Esophagus muscularis mucosa (tissue), 4 donors: ENCODE results near the gene CST9L. TPM values are rescaled to one million over a fixed set of nuclear protein-coding genes. Genes with fewer than 3 reads are reported as not detected.

Source experiments
- DNase-seq: peaks from one replicate; pipeline ENCODE4 v3.0.0-alpha.2; 2017; ENCODE audit errors: extremely low spot score
- H3K27ac ChIP-seq, 4 donors: fragments of 200-600 bp; sonication (generic); replicated peaks in 1 of 4; 1 replicate in 3 of 4; 2 replicates in 1 of 4; pipeline ENCODE4 v1.5.1; 2016 to 2019; ENCODE audit warnings: mild to moderate bottlenecking in 1 of 4
- H3K27me3 ChIP-seq, 4 donors: fragments of 200-600 bp; sonication (generic); one replicate each; pipeline versions ENCODE4 v1.5.1 to v1.6.0; 2016 to 2019
- H3K36me3 ChIP-seq, 4 donors: fragments of 200-600 bp; sonication (generic); one replicate each; pipeline ENCODE4 v1.5.1; 2016 to 2019
- H3K4me1 ChIP-seq, 4 donors: fragments of 200-600 bp; sonication (generic); one replicate each; pipeline ENCODE4 v1.5.1; 2016 to 2019
- H3K4me3 ChIP-seq, 4 donors: fragments of 200-600 bp; sonication (generic); 1 replicate in 2 of 4; 2 replicates in 2 of 4; pipeline ENCODE4 v1.5.1; 2016 to 2019; ENCODE audit warnings: mild to moderate bottlenecking in 4 of 4, moderate library complexity in 1 of 4
- H3K9me3 ChIP-seq, 4 donors: fragments of 200-600 bp; sonication (generic); 1 replicate in 3 of 4; 2 replicates in 1 of 4; pipeline ENCODE4 v1.5.1; 2016 to 2019
- EP300 ChIP-seq: sonication (generic); formaldehyde crosslinking; IDR thresholded peaks from one replicate; pipeline ENCODE4 v1.6.1; 2017; ENCODE audit warnings: antibody characterized with exemption
- POLR2A ChIP-seq: fragments of 450-650 bp; IDR thresholded peaks from one replicate; pipeline ENCODE4 v1.6.1; 2017; ENCODE audit warnings: antibody characterized with exemption, moderate library complexity, mild to moderate bottlenecking, low read depth
- POLR2AphosphoS5 ChIP-seq, 2 donors: sonication (generic); formaldehyde crosslinking; IDR thresholded peaks; one replicate each; pipeline ENCODE4 v1.6.1; 2017; ENCODE audit warnings: antibody characterized with exemption in 2 of 2
- WGBS: methylation state at CpG from one replicate; pipeline ENCODE4 v1.1.5; 2018; 5-methylcytosine and 5-hydroxymethylcytosine counted together
- intact Hi-C: fragments of 100-400 bp; cut with DNase I; formaldehyde crosslinking; loops from one replicate; pipeline ENCODE4 v1.15.1; 2023
- total RNA-seq, 4 donors: library from RNA; depleted of rRNA; stranded (reverse); fragments of >200 nt; gene quantifications; one replicate each; pipeline versions ENCODE4 v1.1.0 to v1.2.1, GENCODE V29; 2016
- TF ChIP-seq, protein P1 (sequence below), 3 experiments: fragments of 200-600 bp in 2 of 3; fragments of 450-650 bp in 1 of 3; sonication (generic) in 2 of 3; IDR thresholded peaks; one replicate each; pipeline ENCODE4 v1.5.1; 2017 to 2019; ENCODE audit warnings: antibody characterized with exemption in 3 of 3, mild to moderate bottlenecking in 2 of 3, moderate library complexity in 1 of 3

The CST9L gene
- total RNA-seq, 4 donors from 2014 or later = not detected

DNA sequence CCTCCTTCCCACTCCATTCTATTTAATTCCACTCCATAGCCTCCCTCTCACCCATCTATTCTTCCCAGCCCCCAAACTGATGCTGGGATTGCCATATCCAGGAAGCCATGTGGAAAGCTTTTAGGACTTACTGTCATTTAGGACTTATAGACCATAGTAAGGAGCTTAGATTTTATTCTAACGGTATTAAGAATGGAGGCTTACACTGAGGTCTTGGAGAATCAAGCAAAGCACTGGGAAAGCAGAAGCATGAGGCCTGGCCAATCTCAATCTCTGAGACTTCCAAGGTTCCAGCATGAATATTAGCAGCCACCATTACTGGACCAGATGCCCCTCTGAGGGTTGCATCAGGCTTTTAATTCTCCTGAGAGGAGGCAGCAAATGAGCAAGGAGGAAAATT, 36.0 kb upstream of the CST9L start:
- H3K9me3 ChIP-seq = no peaks in the 10 kb centered on the region
- 64% methylated on average over 1 of the region's 1 CpG for WGBS
- TF ChIP-seq, protein P1, sequence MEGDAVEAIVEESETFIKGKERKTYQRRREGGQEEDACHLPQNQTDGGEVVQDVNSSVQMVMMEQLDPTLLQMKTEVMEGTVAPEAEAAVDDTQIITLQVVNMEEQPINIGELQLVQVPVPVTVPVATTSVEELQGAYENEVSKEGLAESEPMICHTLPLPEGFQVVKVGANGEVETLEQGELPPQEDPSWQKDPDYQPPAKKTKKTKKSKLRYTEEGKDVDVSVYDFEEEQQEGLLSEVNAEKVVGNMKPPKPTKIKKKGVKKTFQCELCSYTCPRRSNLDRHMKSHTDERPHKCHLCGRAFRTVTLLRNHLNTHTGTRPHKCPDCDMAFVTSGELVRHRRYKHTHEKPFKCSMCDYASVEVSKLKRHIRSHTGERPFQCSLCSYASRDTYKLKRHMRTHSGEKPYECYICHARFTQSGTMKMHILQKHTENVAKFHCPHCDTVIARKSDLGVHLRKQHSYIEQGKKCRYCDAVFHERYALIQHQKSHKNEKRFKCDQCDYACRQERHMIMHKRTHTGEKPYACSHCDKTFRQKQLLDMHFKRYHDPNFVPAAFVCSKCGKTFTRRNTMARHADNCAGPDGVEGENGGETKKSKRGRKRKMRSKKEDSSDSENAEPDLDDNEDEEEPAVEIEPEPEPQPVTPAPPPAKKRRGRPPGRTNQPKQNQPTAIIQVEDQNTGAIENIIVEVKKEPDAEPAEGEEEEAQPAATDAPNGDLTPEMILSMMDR (IDR thresholded peaks at IDR 0.05) = no peak
- TF ChIP-seq POLR2AphosphoS5 (IDR thresholded peaks at IDR 0.05) (no peak), POLR2A (no peak), EP300 (no peak)
- peak; percentile 26 for DNase-seq
- no peak overlapping the region for H3K4me3 ChIP-seq
- intact Hi-C loops = no loop called here
- no peaks in the 10 kb centered on the region for H3K36me3 ChIP-seq
- H3K27me3 ChIP-seq = no peaks in the 10 kb centered on the region
- peaks cover 0 to 65% (median 51%) of the 10 kb centered on the region in 4 donors for H3K4me1 ChIP-seq
- H3K27ac ChIP-seq = peak overlapping the region in 1 of 4 donors; percentile 26

DNA sequence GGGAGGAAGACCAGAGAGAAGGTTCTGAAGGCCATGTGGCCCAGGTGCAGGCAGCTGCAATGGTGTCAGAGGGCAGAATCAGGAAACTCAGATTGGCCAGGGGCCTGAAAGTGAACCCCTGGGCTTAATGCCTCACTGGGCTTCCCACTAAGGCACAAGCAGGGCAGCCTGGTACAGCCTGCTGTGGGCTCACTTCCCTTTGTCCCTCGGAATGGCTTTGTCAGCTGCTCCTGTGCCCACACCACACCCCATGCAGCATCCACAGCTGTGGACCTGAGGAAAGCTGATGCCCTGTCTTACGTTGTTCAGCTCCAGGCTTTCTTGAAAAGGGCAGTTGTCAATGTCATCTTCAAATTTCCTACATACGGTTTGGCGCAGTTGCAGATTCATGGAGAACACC, 35.0 kb upstream of the CST9L start:
- WGBS = 100% methylated on average over 3 of the region's 4 CpGs
- H3K9me3 ChIP-seq = no peaks in the 10 kb centered on the region
- peaks cover 0 to 65% (median 52%) of the 10 kb centered on the region in 4 donors for H3K4me1 ChIP-seq
- no peaks in the 10 kb centered on the region for H3K36me3 ChIP-seq
- no peak for TF ChIP-seq POLR2AphosphoS5 (IDR thresholded peaks at IDR 0.05)
- TF ChIP-seq, protein P1 (IDR thresholded peaks at IDR 0.05) = no peak
- TF ChIP-seq POLR2A = no peak
- no peak for TF ChIP-seq EP300
- peak overlapping the region in 3 of 4 donors; percentile 33 to 58 (median 58) for H3K27ac ChIP-seq
- DNase-seq = peak; percentile 82
- no peaks in the 10 kb centered on the region for H3K27me3 ChIP-seq
- intact Hi-C loops = no loop called here
- no peak overlapping the region for H3K4me3 ChIP-seq

DNA sequence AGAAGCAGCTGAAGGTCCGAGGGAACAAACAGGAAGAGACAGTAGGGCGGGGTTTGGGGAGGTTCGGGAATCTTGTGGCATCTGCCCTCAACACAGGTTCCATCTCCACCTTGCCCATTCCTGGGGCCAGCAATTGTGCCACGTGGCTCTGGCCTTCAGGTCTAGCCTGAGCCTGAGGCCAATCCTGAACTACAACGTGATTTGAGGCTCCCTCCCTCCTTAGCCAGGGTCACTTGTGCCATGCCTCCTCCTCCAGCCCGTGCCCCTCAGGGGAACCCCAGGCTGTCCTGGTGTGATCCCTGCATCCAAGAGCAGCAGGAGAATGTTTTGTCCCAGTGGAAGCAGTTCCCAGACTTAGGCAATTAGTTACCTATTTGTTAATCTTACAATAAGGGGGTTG, 34.4 kb upstream of the CST9L start:
- Histone ChIP-seq H3K4me3 (no peak overlapping the region), H3K9me3 (no peaks in the 10 kb centered on the region), H3K27ac (peak overlapping the region in 3 of 4 donors; percentile 33 to 69 (median 58)), H3K4me1 (peaks cover 0 to 63% (median 50%) of the 10 kb centered on the region in 4 donors), H3K36me3 (no peaks in the 10 kb centered on the region), H3K27me3 (no peaks in the 10 kb centered on the region)
- peak in 1 of 2 donors; percentile 30 for TF ChIP-seq POLR2AphosphoS5 (IDR thresholded peaks at IDR 0.05)
- TF ChIP-seq, protein P1 (IDR thresholded peaks at IDR 0.05) = no peak
- TF ChIP-seq EP300 = peak; percentile 6
- no peak for TF ChIP-seq POLR2A
- peak; percentile 68 for DNase-seq
- intact Hi-C loops = no loop called here
- no CpG with 5 or more reads among the region's 6 CpGs for WGBS

DNA sequence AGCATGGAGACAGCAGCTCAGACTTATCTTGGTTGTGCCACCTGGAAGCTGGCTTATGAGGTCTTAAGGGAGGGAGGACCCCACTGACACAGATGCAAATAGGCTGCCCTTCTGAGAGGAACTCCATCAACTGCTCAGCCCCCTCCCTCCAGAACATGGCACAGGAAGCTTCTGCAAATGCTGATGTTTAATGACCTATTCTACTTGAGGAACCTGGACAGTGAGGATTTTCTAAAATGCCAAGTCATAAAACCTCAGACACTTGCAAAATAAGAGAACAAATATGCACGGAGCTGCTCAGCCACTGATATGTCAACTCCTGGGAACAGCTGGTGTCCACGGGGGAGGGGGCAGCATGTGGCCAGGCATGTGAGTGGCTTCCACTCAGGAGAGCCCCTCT, 34.0 kb upstream of the CST9L start:
- intact Hi-C loops = no loop called here
- WGBS = 82% methylated on average over 2 of the region's 2 CpGs
- H3K9me3 ChIP-seq = no peaks in the 10 kb centered on the region

More for the DNA sequence above, 34.0 kb upstream of the CST9L start:
- Histone ChIP-seq H3K4me3 (no peak overlapping the region), H3K4me1 (peaks cover 0 to 58% (median 47%) of the 10 kb centered on the region in 4 donors), H3K27ac (peak overlapping the region in 3 of 4 donors; percentile 33 to 69 (median 58)), H3K36me3 (no peaks in the 10 kb centered on the region), H3K27me3 (no peaks in the 10 kb centered on the region)
- DNase-seq = peak; percentile 77
- no peak for TF ChIP-seq EP300
- TF ChIP-seq POLR2AphosphoS5 (IDR thresholded peaks at IDR 0.05) = no peak
- TF ChIP-seq, protein P1 (IDR thresholded peaks at IDR 0.05) = no peak
- TF ChIP-seq POLR2A = no peak
